NCI-H510A treated with DMSO at 0.1 percent for 48 hours (cell line): ENCODE results near the gene PIK3AP1.
"Not testable (repeated sequence)": the region's sequence is repeated elsewhere in the genome, so short reads cannot be mapped to it uniquely, and the experiment has no call there.

ENCODE experiments used
- DNase-seq: peaks from one replicate; lab custom pipeline; 2025; lab: John Stamatoyannopoulos, UW

The PIK3AP1 gene

GRCh38 chr10:96720422-96721206, at the start of gene PIK3AP1:
Gene PIK3AP1 (minus strand): TSS chr10:96720514. CDS start chr10:96720394, 120 bp downstream.
- DNase-seq: peak; percentile 71

GRCh38 chr10:96768136-96768535, 47.8 kb upstream of the PIK3AP1 start:
- DNase-seq: no peak

GRCh38 chr10:96767611-96768010, 47.3 kb upstream of the PIK3AP1 start:
- DNase-seq: no peak

GRCh38 chr10:96765406-96766240, 45.3 kb upstream of the PIK3AP1 start:
- peak; percentile 51 for DNase-seq

- no peak for DNase-seq
Observed at GRCh38 chr10:96764425-96765060, 44.2 kb upstream of the PIK3AP1 start.

GRCh38 chr10:96758423-96758822, 38.1 kb upstream of the PIK3AP1 start:
- DNase-seq: no peak

GRCh38 chr10:96756111-96756903, 36.0 kb upstream of the PIK3AP1 start:
- DNase-seq: no peak

GRCh38 chr10:96753956-96754355, 33.6 kb upstream of the PIK3AP1 start:
- no peak for DNase-seq

GRCh38 chr10:96752375-96752774, 32.1 kb upstream of the PIK3AP1 start:
- no peak for DNase-seq

GRCh38 chr10:96750316-96750715, 30.0 kb upstream of the PIK3AP1 start:
- not testable (repeated sequence) for DNase-seq

GRCh38 chr10:96747734-96748550, 27.6 kb upstream of the PIK3AP1 start:
- DNase-seq: no peak

GRCh38 chr10:96746503-96746902, 26.2 kb upstream of the PIK3AP1 start:
- no peak for DNase-seq

GRCh38 chr10:96745950-96746349, 25.6 kb upstream of the PIK3AP1 start:
- DNase-seq: no peak

- DNase-seq: no peak
Observed at GRCh38 chr10:96743988-96744585, 23.8 kb upstream of the PIK3AP1 start.

GRCh38 chr10:96741557-96741956, 21.2 kb upstream of the PIK3AP1 start:
- not testable (repeated sequence) for DNase-seq

- no peak for DNase-seq
Observed at GRCh38 chr10:96740579-96741281, 20.4 kb upstream of the PIK3AP1 start.

GRCh38 chr10:96740141-96740540, 19.8 kb upstream of the PIK3AP1 start:
- no peak for DNase-seq

- DNase-seq: not testable (repeated sequence)
Observed at GRCh38 chr10:96737307-96737902, 17.1 kb upstream of the PIK3AP1 start.

- DNase-seq: no peak
Observed at GRCh38 chr10:96724621-96725020, 4.3 kb upstream of the PIK3AP1 start.
